Activated naive CD4-positive, alpha-beta T cell treated with Interleukin-2 at 50 U/mL for 16 hours (primary cell): Measurements from ENCODE around the gene UPF3A.
"Not testable (repeated sequence)": the region's sequence is repeated elsewhere in the genome, so short reads cannot be mapped to it uniquely, and the experiment has no call there.

Experiments
- DNase-seq: peaks from one replicate; pipeline ENCODE4 v3.0.0-alpha.2; 2020

Gene UPF3A

GRCh38 chr13:114281351-114282040 is at the start of gene UPF3A:
UPF3A (plus strand) TSS chr13:114281601; CDS start chr13:114281640, 39 bp downstream.
- peak; percentile 87 for DNase-seq

- no peak for DNase-seq
These were observed 49.5 kb upstream of the UPF3A start for GRCh38 chr13:114231886-114232285.

GRCh38 chr13:114234266-114234644 is 47.1 kb upstream of the UPF3A start:
- no peak for DNase-seq

GRCh38 chr13:114234645-114235421 is 46.6 kb upstream of the UPF3A start, which contains the start of gene CDC16:
CDC16 (plus strand) TSS chr13:114234897; CDS start chr13:114235085, 188 bp downstream.
- DNase-seq: peak; percentile 90

- DNase-seq: no peak
These were observed 45.7 kb upstream of the UPF3A start for GRCh38 chr13:114235697-114236096.

- no peak for DNase-seq
These were observed 45.2 kb upstream of the UPF3A start for GRCh38 chr13:114236227-114236626.

GRCh38 chr13:114237415-114238112 is 43.8 kb upstream of the UPF3A start:
- no peak for DNase-seq

GRCh38 chr13:114241918-114242317 is 39.5 kb upstream of the UPF3A start:
- no peak for DNase-seq

- DNase-seq: no peak
These were observed 37.4 kb upstream of the UPF3A start for GRCh38 chr13:114243971-114244370.

- DNase-seq: no peak
These were observed 36.8 kb upstream of the UPF3A start for GRCh38 chr13:114244637-114245036.

GRCh38 chr13:114248011-114248410 is 33.4 kb upstream of the UPF3A start:
- no peak for DNase-seq

GRCh38 chr13:114249077-114249476 is 32.3 kb upstream of the UPF3A start:
- no peak for DNase-seq

- not testable (repeated sequence) for DNase-seq
These were observed 29.6 kb upstream of the UPF3A start for GRCh38 chr13:114251639-114252440.

- DNase-seq: no peak
These were observed 24.9 kb upstream of the UPF3A start for GRCh38 chr13:114256547-114256946.

GRCh38 chr13:114257014-114257413 is 24.4 kb upstream of the UPF3A start:
- DNase-seq: no peak

GRCh38 chr13:114258589-114258988 is 22.8 kb upstream of the UPF3A start:
- DNase-seq: no peak

GRCh38 chr13:114259374-114259773 is 22.0 kb upstream of the UPF3A start:
- no peak for DNase-seq

- DNase-seq: no peak
These were observed 21.4 kb upstream of the UPF3A start for GRCh38 chr13:114259974-114260373.

GRCh38 chr13:114260814-114261213 is 20.6 kb upstream of the UPF3A start:
- DNase-seq: no peak

GRCh38 chr13:114261328-114261965 is 20.0 kb upstream of the UPF3A start:
- no peak for DNase-seq

GRCh38 chr13:114263578-114263977 is 17.8 kb upstream of the UPF3A start:
- DNase-seq: no peak

GRCh38 chr13:114264313-114264712 is 17.1 kb upstream of the UPF3A start:
- DNase-seq: not testable (repeated sequence)
